ENCODE measurements around the gene KAZN.

Gene KAZN

GRCh38 chr1:14567056-14567455, 31.4 kb upstream of the KAZN start:
- no peak overlapping the region for H2AFZ ChIP-seq (ENCODE audit: insufficient read depth, low read length, poor library complexity)

GRCh38 chr1:14567903-14568302, 30.6 kb upstream of the KAZN start:
- no peak overlapping the region for H4K8ac ChIP-seq (ENCODE audit: low read depth, low read length)
- no peak overlapping the region for H3K4ac ChIP-seq (ENCODE audit: low read depth, low read length)
- no peaks in the 10 kb centered on the region for H3K9me3 ChIP-seq (ENCODE audit: insufficient read depth, low read depth, low read length)
- no peak overlapping the region for H3K4me2 ChIP-seq (ENCODE audit: low read length)
- H3K14ac ChIP-seq (ENCODE audit: low read length), result no peak overlapping the region
- H3K18ac ChIP-seq (ENCODE audit: low read length), result no peak overlapping the region
- no CpG with 5 or more reads among the region's 5 CpGs for WGBS (ENCODE audit: extremely low coverage, insufficient coverage, insufficient read length)
- H3K36me3 ChIP-seq (ENCODE audit: control insufficient read depth in 1 of 2, insufficient read depth in 2 of 2, low read length in 2 of 2), result no peaks in the 10 kb centered on the region
- H3K9ac ChIP-seq (ENCODE audit: low read length), result no peak overlapping the region
- no peak overlapping the region for H3K27ac ChIP-seq (ENCODE audit: low read depth, low read length)
- no peak overlapping the region for H2AK5ac ChIP-seq (ENCODE audit: low read length)
- no peak overlapping the region for H2BK120ac ChIP-seq (ENCODE audit: insufficient read depth, low read length, poor library complexity)
- no peak overlapping the region for H3K4me3 ChIP-seq (ENCODE audit: low read depth, low read length)
- no peaks in the 10 kb centered on the region for H3K79me2 ChIP-seq (ENCODE audit: control insufficient read depth, insufficient read depth, low read length, poor library complexity)
- H3K79me1 ChIP-seq (ENCODE audit: low read length), result no peaks in the 10 kb centered on the region
- H3K23ac ChIP-seq (ENCODE audit: low read length), result no peak overlapping the region
- no peak overlapping the region for H4K91ac ChIP-seq (ENCODE audit: low read depth, low read length)
- H3K4me1 ChIP-seq (ENCODE audit: control insufficient read depth in 1 of 2, insufficient read depth in 2 of 2, low read length in 2 of 2), result no peaks in the 10 kb centered on the region
- DNase-seq, result no peak
- H2AFZ ChIP-seq (ENCODE audit: insufficient read depth, low read length, poor library complexity), result no peak overlapping the region
- no peak overlapping the region for H4K12ac ChIP-seq (ENCODE audit: low read depth, low read length)
- H3K27me3 ChIP-seq (ENCODE audit: insufficient read depth, low read length), result no peaks in the 10 kb centered on the region
- H2BK5ac ChIP-seq (ENCODE audit: low read depth, low read length, poor library complexity), result no peak overlapping the region
- H2BK12ac ChIP-seq (ENCODE audit: low read length), result no peak overlapping the region

More at GRCh38 chr1:14567056-14567455, 31.4 kb upstream of the KAZN start:
- Histone ChIP-seq H3K79me1 (ENCODE audit: low read length) (no peaks in the 10 kb centered on the region), H2BK120ac (ENCODE audit: insufficient read depth, low read length, poor library complexity) (no peak overlapping the region), H3K23ac (ENCODE audit: low read length) (no peak overlapping the region), H3K9me3 (ENCODE audit: insufficient read depth, low read depth, low read length) (no peaks in the 10 kb centered on the region), H4K91ac (ENCODE audit: low read depth, low read length) (no peak overlapping the region), H4K12ac (ENCODE audit: low read depth, low read length) (no peak overlapping the region), H3K27ac (ENCODE audit: low read depth, low read length) (no peak overlapping the region), H3K4ac (ENCODE audit: low read depth, low read length) (no peak overlapping the region), H3K14ac (ENCODE audit: low read length) (no peak overlapping the region), H3K18ac (ENCODE audit: low read length) (no peak overlapping the region), H4K8ac (ENCODE audit: low read depth, low read length) (no peak overlapping the region), H3K27me3 (ENCODE audit: insufficient read depth, low read length) (no peaks in the 10 kb centered on the region), H3K36me3 (ENCODE audit: control insufficient read depth in 1 of 2, insufficient read depth in 2 of 2, low read length in 2 of 2) (no peaks in the 10 kb centered on the region), H3K4me3 (ENCODE audit: low read depth, low read length) (no peak overlapping the region), H2BK5ac (ENCODE audit: low read depth, low read length, poor library complexity) (no peak overlapping the region), H2BK12ac (ENCODE audit: low read length) (no peak overlapping the region), H3K79me2 (ENCODE audit: control insufficient read depth, insufficient read depth, low read length, poor library complexity) (no peaks in the 10 kb centered on the region), H3K4me1 (ENCODE audit: control insufficient read depth in 1 of 2, insufficient read depth in 2 of 2, low read length in 2 of 2) (no peaks in the 10 kb centered on the region), H3K9ac (ENCODE audit: low read length) (no peak overlapping the region), H3K4me2 (ENCODE audit: low read length) (no peak overlapping the region), H2AK5ac (ENCODE audit: low read length) (no peak overlapping the region)
- whole genome bisulfite sequencing (ENCODE audit: extremely low coverage, insufficient coverage, insufficient read length), result no CpG with 5 or more reads among the region's 2 CpGs
- peak in 1 of 2 donors; percentile 23 for DNase-seq

GRCh38 chr1:14568716-14569355, 29.6 kb upstream of the KAZN start:
- H2AFZ ChIP-seq (ENCODE audit: insufficient read depth, low read length, poor library complexity), result no peak overlapping the region
- H2BK12ac ChIP-seq (ENCODE audit: low read length), result peak overlapping the region; percentile 31
- H4K8ac ChIP-seq (ENCODE audit: low read depth, low read length), result no peak overlapping the region
- no peaks in the 10 kb centered on the region for H3K9me3 ChIP-seq (ENCODE audit: insufficient read depth, low read depth, low read length)
- DNase-seq, result no peak
- H3K23ac ChIP-seq (ENCODE audit: low read length), result no peak overlapping the region
- H3K4me2 ChIP-seq (ENCODE audit: low read length), result no peak overlapping the region
- H2AK5ac ChIP-seq (ENCODE audit: low read length), result no peak overlapping the region
- H3K4me1 ChIP-seq (ENCODE audit: control insufficient read depth in 1 of 2, insufficient read depth in 2 of 2, low read length in 2 of 2), result no peaks in the 10 kb centered on the region
- H3K18ac ChIP-seq (ENCODE audit: low read length), result no peak overlapping the region
- no peaks in the 10 kb centered on the region for H3K79me1 ChIP-seq (ENCODE audit: low read length)
- H3K4me3 ChIP-seq (ENCODE audit: low read depth, low read length), result no peak overlapping the region
- H4K91ac ChIP-seq (ENCODE audit: low read depth, low read length), result no peak overlapping the region
- H3K27ac ChIP-seq (ENCODE audit: low read depth, low read length), result no peak overlapping the region
- no CpG with 5 or more reads among the region's 8 CpGs for WGBS (ENCODE audit: extremely low coverage, insufficient coverage, insufficient read length)
- H3K36me3 ChIP-seq (ENCODE audit: control insufficient read depth in 1 of 2, insufficient read depth in 2 of 2, low read length in 2 of 2), result no peaks in the 10 kb centered on the region
- H2BK5ac ChIP-seq (ENCODE audit: low read depth, low read length, poor library complexity), result no peak overlapping the region
- no peak overlapping the region for H3K9ac ChIP-seq (ENCODE audit: low read length)
- no peak overlapping the region for H2BK120ac ChIP-seq (ENCODE audit: insufficient read depth, low read length, poor library complexity)
- no peaks in the 10 kb centered on the region for H3K27me3 ChIP-seq (ENCODE audit: insufficient read depth, low read length)
- H3K79me2 ChIP-seq (ENCODE audit: control insufficient read depth, insufficient read depth, low read length, poor library complexity), result no peaks in the 10 kb centered on the region
- H3K4ac ChIP-seq (ENCODE audit: low read depth, low read length), result no peak overlapping the region
- no peak overlapping the region for H4K12ac ChIP-seq (ENCODE audit: low read depth, low read length)
- no peak overlapping the region for H3K14ac ChIP-seq (ENCODE audit: low read length)

GRCh38 chr1:14570514-14570913, 28.0 kb upstream of the KAZN start:
- H2AK5ac ChIP-seq (ENCODE audit: low read length), result no peak overlapping the region
- no peak overlapping the region for H3K4me3 ChIP-seq (ENCODE audit: low read depth, low read length)
- no peaks in the 10 kb centered on the region for H3K4me1 ChIP-seq (ENCODE audit: control insufficient read depth in 1 of 2, insufficient read depth in 2 of 2, low read length in 2 of 2)
- no peak overlapping the region for H3K27ac ChIP-seq (ENCODE audit: low read depth, low read length)
- no peak overlapping the region for H3K14ac ChIP-seq (ENCODE audit: low read length)
- no peak overlapping the region for H4K12ac ChIP-seq (ENCODE audit: low read depth, low read length)
- no peaks in the 10 kb centered on the region for H3K9me3 ChIP-seq (ENCODE audit: insufficient read depth, low read depth, low read length)
- H2AFZ ChIP-seq (ENCODE audit: insufficient read depth, low read length, poor library complexity), result no peak overlapping the region
- H3K23ac ChIP-seq (ENCODE audit: low read length), result no peak overlapping the region
- H3K79me1 ChIP-seq (ENCODE audit: low read length), result no peaks in the 10 kb centered on the region
- no peak overlapping the region for H3K4me2 ChIP-seq (ENCODE audit: low read length)
- H3K18ac ChIP-seq (ENCODE audit: low read length), result no peak overlapping the region
- H3K79me2 ChIP-seq (ENCODE audit: control insufficient read depth, insufficient read depth, low read length, poor library complexity), result no peaks in the 10 kb centered on the region
- H2BK12ac ChIP-seq (ENCODE audit: low read length), result no peak overlapping the region
- no peak for DNase-seq
- no CpG with 5 or more reads among the region's 9 CpGs for WGBS (ENCODE audit: extremely low coverage, insufficient coverage, insufficient read length)
- H3K4ac ChIP-seq (ENCODE audit: low read depth, low read length), result no peak overlapping the region
- H4K91ac ChIP-seq (ENCODE audit: low read depth, low read length), result no peak overlapping the region
- no peak overlapping the region for H2BK120ac ChIP-seq (ENCODE audit: insufficient read depth, low read length, poor library complexity)
- no peaks in the 10 kb centered on the region for H3K27me3 ChIP-seq (ENCODE audit: insufficient read depth, low read length)
- H2BK5ac ChIP-seq (ENCODE audit: low read depth, low read length, poor library complexity), result no peak overlapping the region
- no peak overlapping the region for H4K8ac ChIP-seq (ENCODE audit: low read depth, low read length)
- no peak overlapping the region for H3K9ac ChIP-seq (ENCODE audit: low read length)
- no peaks in the 10 kb centered on the region for H3K36me3 ChIP-seq (ENCODE audit: control insufficient read depth in 1 of 2, insufficient read depth in 2 of 2, low read length in 2 of 2)
